Measurements from ENCODE around the gene OSBPL6.

DNA sequence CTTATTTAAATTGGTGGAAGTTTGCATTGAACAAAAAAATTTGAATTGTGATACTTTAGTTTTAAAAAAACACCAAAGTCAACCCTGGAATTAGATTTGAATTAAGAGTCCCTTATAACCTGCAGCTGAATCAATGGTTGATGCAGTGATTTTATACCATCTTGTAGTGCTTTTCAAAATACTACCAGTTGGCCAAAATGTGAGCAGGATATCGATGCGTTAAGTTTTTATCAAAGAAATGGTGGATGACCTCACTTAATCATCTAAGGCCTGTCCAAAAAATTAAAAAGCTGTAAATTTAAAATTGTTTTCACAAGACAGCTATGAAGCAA, 48.2 kb downstream of the OSBPL6 start:
- TF ChIP-seq, protein P1, sequence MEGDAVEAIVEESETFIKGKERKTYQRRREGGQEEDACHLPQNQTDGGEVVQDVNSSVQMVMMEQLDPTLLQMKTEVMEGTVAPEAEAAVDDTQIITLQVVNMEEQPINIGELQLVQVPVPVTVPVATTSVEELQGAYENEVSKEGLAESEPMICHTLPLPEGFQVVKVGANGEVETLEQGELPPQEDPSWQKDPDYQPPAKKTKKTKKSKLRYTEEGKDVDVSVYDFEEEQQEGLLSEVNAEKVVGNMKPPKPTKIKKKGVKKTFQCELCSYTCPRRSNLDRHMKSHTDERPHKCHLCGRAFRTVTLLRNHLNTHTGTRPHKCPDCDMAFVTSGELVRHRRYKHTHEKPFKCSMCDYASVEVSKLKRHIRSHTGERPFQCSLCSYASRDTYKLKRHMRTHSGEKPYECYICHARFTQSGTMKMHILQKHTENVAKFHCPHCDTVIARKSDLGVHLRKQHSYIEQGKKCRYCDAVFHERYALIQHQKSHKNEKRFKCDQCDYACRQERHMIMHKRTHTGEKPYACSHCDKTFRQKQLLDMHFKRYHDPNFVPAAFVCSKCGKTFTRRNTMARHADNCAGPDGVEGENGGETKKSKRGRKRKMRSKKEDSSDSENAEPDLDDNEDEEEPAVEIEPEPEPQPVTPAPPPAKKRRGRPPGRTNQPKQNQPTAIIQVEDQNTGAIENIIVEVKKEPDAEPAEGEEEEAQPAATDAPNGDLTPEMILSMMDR (IDR thresholded peaks at IDR 0.05) = no peak
- no peak for TF ChIP-seq EZH2 (IDR thresholded peaks at IDR 0.05)

Data from neural progenitor cell (in vitro differentiated cells).